Vagina (tissue), 2 donors: Measurements from ENCODE around the gene TMEM95. TPM values are rescaled to one million over a fixed set of nuclear protein-coding genes. Genes with fewer than 3 reads are reported as not detected.

ENCODE experiments used
- DNase-seq, 2 donors: peaks; one replicate each; pipeline ENCODE4 v3.0.0-alpha.2; 2017; ENCODE audit errors: extremely low spot score in 2 of 2
- H3K27ac ChIP-seq: fragments of 200-600 bp; sonication (generic); one replicate; pipeline ENCODE4 v1.5.1; 2019
- H3K27me3 ChIP-seq: fragments of 200-600 bp; sonication (generic); one replicate; pipeline ENCODE4 v1.5.1; 2019
- H3K36me3 ChIP-seq, 2 donors: fragments of 200-600 bp; sonication (generic); one replicate each; pipeline ENCODE4 v1.5.1; 2017 to 2019
- H3K4me1 ChIP-seq: fragments of 200-600 bp; sonication (generic); one replicate; pipeline ENCODE4 v1.5.1; 2019
- H3K4me3 ChIP-seq, 2 donors: fragments of 200-600 bp; sonication (generic); 1 replicate in 1 of 2; 2 replicates in 1 of 2; pipeline ENCODE4 v1.5.1; 2016 to 2019
- H3K9me3 ChIP-seq: fragments of 200-600 bp; sonication (generic); one replicate; pipeline ENCODE4 v1.5.1; 2019
- POLR2A ChIP-seq, 2 donors: fragments of 450-650 bp; IDR thresholded peaks; one replicate each; pipeline ENCODE4 v1.6.1; 2017; ENCODE audit warnings: antibody characterized with exemption in 2 of 2, mild to moderate bottlenecking in 2 of 2, moderate library complexity in 2 of 2
- POLR2AphosphoS5 ChIP-seq, 2 donors: sonication (generic); formaldehyde crosslinking; IDR thresholded peaks; one replicate each; pipeline ENCODE4 v1.9.0; 2017; ENCODE audit warnings: antibody characterized with exemption in 2 of 2, mild to moderate bottlenecking in 2 of 2, low read depth in 1 of 2; ENCODE audit not compliant: insufficient read depth in 1 of 2
- intact Hi-C: fragments of 100-400 bp; cut with DNase I; formaldehyde crosslinking; loops from one replicate; pipeline ENCODE4 v1.15.1; 2023
- total RNA-seq: library from RNA; depleted of rRNA; stranded (reverse); fragments of >200 nt; gene quantifications from one replicate; pipeline ENCODE4 v1.2.3, GENCODE V29; 2016
- TF ChIP-seq, protein P1 (sequence below), 3 experiments: fragments of 450-650 bp in 2 of 3; fragments of 200-600 bp in 1 of 3; sonication (generic) in 1 of 3; IDR thresholded peaks; one replicate each; pipeline ENCODE4 v1.5.1; 2017 to 2019; ENCODE audit warnings: antibody characterized with exemption in 3 of 3, mild to moderate bottlenecking in 2 of 3, moderate library complexity in 2 of 3

Gene TMEM95
- total RNA-seq, 1 donor from 2014 or later: not detected

DNA sequence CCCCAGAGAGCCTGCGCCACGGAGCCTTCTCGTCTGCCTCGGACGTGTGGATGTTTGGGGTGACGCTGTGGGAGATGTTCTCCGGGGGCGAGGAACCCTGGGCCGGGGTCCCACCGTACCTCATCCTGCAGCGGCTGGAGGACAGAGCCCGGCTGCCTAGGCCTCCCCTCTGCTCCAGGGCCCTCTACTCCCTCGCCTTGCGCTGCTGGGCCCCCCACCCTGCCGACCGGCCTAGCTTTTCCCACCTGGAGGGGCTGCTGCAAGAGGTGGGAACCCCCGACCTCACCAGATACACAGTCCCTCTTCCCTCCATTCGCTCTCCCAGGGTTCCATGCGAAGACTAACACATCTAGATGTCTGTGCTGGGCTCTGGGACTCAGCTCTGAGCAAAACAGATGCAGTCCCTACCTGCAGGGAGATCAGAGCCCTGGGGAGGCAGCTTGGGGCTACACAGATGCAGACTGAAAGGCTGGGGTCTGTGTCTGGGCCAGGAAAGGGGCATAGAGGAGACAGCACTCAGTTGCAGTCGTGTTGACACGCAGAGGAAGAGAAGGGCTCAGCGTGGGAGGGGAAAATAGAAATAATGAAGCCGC lies 29.6 kb downstream of the TMEM95 start:
- Histone ChIP-seq H3K4me3 (peak overlapping the region; percentile 44 to 53), H3K36me3 (peaks cover 0 to 9% of the 10 kb centered on the region in 2 donors)

DNA sequence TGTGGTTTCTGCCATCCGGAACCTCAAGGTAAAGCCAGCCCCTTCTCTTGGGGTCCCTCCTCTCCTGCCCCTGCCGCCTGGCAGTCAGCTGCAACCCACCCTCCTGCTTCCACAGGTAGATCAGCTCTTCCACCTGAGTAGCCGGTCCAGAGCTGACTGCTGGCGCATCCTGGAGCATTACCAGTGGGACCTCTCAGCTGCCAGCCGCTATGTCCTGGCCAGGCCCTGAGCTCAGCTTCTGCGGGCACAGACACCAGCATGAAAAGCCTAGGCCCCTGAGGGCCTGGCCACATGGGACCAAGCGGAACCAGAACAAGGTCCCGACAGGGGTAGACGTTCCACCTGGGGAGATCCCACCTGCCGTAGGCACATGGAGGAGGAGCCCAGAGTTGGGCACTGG lies 33.9 kb downstream of the TMEM95 start:
- H3K4me1 ChIP-seq: peaks cover 23% of the 10 kb centered on the region
- intact Hi-C loops: no loop called here
- H3K4me3 ChIP-seq: no peak overlapping the region
- no peaks in the 10 kb centered on the region for H3K27me3 ChIP-seq
- peaks cover 0 to 16% of the 10 kb centered on the region in 2 donors for H3K36me3 ChIP-seq
- no peak overlapping the region for H3K27ac ChIP-seq
- H3K9me3 ChIP-seq: no peaks in the 10 kb centered on the region
- no peak for DNase-seq
- TF ChIP-seq POLR2A (IDR thresholded peaks at IDR 0.05) (no peak), POLR2AphosphoS5 (IDR thresholded peaks at IDR 0.05; ENCODE audit: insufficient read depth in 1 of 2, low read depth in 1 of 2) (no peak)
- TF ChIP-seq, protein P1, sequence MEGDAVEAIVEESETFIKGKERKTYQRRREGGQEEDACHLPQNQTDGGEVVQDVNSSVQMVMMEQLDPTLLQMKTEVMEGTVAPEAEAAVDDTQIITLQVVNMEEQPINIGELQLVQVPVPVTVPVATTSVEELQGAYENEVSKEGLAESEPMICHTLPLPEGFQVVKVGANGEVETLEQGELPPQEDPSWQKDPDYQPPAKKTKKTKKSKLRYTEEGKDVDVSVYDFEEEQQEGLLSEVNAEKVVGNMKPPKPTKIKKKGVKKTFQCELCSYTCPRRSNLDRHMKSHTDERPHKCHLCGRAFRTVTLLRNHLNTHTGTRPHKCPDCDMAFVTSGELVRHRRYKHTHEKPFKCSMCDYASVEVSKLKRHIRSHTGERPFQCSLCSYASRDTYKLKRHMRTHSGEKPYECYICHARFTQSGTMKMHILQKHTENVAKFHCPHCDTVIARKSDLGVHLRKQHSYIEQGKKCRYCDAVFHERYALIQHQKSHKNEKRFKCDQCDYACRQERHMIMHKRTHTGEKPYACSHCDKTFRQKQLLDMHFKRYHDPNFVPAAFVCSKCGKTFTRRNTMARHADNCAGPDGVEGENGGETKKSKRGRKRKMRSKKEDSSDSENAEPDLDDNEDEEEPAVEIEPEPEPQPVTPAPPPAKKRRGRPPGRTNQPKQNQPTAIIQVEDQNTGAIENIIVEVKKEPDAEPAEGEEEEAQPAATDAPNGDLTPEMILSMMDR (IDR thresholded peaks at IDR 0.05): no peak

More for the DNA sequence above, 29.6 kb downstream of the TMEM95 start:
- peak overlapping the region; percentile 67 for H3K27ac ChIP-seq
- intact Hi-C loops: no loop called here
- no peaks in the 10 kb centered on the region for H3K27me3 ChIP-seq
- TF ChIP-seq POLR2A (IDR thresholded peaks at IDR 0.05) (no peak), POLR2AphosphoS5 (IDR thresholded peaks at IDR 0.05; ENCODE audit: insufficient read depth in 1 of 2, low read depth in 1 of 2) (no peak)
- TF ChIP-seq, protein P1 (IDR thresholded peaks at IDR 0.05): no peak
- H3K4me1 ChIP-seq: peaks cover 39% of the 10 kb centered on the region
- no peaks in the 10 kb centered on the region for H3K9me3 ChIP-seq
- DNase-seq: peak in 1 of 2 donors; percentile 90

DNA sequence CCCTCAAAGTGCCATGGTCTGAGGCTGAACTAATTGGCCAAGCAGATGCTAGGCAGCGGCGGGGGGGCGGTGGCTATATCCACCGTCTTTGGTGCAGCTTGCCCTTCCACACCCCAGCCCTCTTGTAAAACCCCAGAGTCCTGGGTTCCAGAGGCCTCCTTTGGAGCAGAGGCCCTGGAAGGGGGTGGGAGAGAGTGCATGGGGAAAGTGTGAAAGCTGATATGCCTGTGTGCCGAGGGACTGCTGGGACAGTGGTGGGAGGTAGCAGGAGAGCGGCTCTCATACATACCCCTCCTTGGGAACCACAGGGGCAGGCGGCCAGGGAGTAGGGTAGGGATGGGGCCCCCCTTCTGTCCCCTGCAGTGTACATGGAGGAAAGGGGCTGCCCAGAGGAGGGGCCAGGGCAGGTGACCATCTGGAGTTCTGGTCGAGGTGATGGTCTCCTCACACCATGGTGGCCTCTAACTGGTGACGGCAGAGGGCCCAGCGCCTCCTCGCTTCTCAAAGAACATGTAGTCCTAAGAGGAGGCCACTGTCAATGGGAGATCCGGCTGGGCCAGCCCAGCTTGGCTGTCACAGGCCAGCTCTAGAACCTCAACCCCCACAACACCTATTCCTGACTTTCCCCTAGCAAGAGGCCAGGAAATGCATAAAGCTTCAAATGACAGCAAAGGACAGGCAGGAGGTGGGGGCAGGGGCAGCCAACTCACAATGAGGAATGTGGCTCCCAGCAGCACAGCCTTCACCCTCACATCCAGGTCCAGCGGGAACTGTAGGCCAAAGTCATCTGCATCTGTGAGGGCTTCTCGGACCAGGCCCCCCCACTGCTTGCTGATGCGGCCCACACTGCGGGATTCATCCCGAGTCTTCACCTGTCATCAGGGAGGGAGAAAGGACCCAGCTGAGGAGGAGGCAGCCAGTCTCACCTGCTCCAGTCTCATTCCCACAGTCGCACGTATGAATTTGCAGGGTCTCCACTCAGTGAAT lies 35.3 kb downstream of the TMEM95 start:
- no peak for TF ChIP-seq POLR2A (IDR thresholded peaks at IDR 0.05)
- Histone ChIP-seq H3K9me3 (no peaks in the 10 kb centered on the region), H3K27me3 (no peaks in the 10 kb centered on the region), H3K4me3 (no peak overlapping the region), H3K4me1 (peaks cover 18% of the 10 kb centered on the region), H3K27ac (no peak overlapping the region), H3K36me3 (peaks cover 0 to 16% of the 10 kb centered on the region in 2 donors)
- intact Hi-C loops: loop anchor here (5.0 kb wide), 1 partner anchor 97 kb away; no protein-coding TSS in a partner anchor
- DNase-seq: no peak

DNA sequence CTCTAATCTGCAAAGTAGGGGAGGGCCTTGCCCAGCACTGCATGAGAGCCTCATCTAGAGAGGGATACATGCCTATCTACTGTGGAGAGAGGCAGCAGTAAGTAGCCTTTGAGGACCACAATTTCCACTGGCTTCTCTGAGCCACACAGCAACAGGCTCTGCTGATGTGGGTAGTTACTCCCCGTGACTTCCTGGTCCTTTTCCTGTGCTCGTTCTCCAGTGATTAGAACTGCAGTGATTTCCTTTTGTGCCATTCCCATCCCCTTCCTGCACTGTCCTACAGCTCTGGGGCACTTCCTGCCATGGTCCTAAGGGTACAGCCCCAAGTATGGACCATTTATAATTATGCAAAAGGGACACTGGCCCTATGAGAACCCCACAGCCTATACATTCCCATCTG lies 36.4 kb downstream of the TMEM95 start:
- Histone ChIP-seq H3K36me3 (peaks cover 0 to 16% of the 10 kb centered on the region in 2 donors), H3K4me1 (peaks cover 23% of the 10 kb centered on the region), H3K27ac (no peak overlapping the region), H3K27me3 (no peaks in the 10 kb centered on the region), H3K9me3 (no peaks in the 10 kb centered on the region), H3K4me3 (no peak overlapping the region)
- no peak for DNase-seq
- TF ChIP-seq, protein P1 (IDR thresholded peaks at IDR 0.05): no peak
- no peak for TF ChIP-seq POLR2A (IDR thresholded peaks at IDR 0.05)
- TF ChIP-seq POLR2AphosphoS5 (IDR thresholded peaks at IDR 0.05; ENCODE audit: insufficient read depth in 1 of 2, low read depth in 1 of 2): no peak
- intact Hi-C loops: loop anchor here (5.0 kb wide), 1 partner anchor 96 kb away; no protein-coding TSS in a partner anchor

DNA sequence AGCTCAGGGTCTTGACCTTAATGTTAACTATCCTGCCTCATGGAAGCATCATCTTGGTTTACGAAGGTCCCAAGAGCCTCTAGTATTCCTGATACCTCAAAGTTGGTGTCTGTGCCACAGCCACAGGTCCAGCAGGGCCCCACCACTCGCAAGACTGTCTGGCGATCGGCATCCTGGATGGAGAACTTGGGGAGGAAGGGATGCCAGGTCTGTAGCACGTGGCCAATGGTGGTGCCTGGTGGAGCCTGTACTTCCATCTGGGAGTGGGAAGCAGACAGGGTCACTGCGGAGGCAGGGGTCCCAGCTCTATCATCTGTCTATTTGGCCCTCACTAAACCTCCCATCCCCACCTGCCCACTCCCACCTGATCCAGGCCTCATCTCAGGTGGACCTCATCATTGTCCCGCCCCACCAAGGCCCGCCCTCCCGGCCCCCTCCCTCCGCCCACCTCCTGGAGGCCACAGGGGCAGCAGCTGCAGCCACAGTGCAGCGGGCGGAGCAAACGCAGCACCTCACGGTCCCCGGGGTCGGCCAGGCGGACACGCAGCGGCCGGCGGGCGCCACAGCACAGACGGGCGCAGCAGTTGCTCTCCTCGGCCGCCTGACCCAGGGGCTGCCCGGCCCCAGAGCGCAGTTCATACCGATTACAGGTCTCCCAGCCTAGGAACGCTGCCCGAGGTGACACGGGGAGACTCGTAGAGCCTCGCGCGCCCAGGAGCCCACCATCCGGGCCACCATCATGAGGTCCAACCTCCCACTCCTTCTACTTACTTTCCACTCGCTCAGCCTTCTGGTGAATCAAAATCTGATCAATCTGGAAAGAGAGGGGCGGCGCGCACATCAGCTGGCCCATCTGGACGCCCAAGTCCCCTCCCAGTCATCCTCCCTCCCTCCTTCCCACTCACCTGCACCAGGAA lies 38.0 kb downstream of the TMEM95 start:
- DNase-seq: no peak
- peaks cover 0 to 16% of the 10 kb centered on the region in 2 donors for H3K36me3 ChIP-seq
- no peak for TF ChIP-seq POLR2A (IDR thresholded peaks at IDR 0.05)
- no peak for TF ChIP-seq POLR2AphosphoS5 (IDR thresholded peaks at IDR 0.05; ENCODE audit: insufficient read depth in 1 of 2, low read depth in 1 of 2)
- TF ChIP-seq, protein P1 (IDR thresholded peaks at IDR 0.05): no peak
- intact Hi-C loops: loop anchor here (5.0 kb wide), 1 partner anchor 94 kb away; no protein-coding TSS in a partner anchor
- no peaks in the 10 kb centered on the region for H3K27me3 ChIP-seq
- H3K27ac ChIP-seq: peak overlapping the region; percentile 86
- no peaks in the 10 kb centered on the region for H3K9me3 ChIP-seq
- H3K4me3 ChIP-seq: peak overlapping the region; percentile 60 to 94
- H3K4me1 ChIP-seq: peaks cover 23% of the 10 kb centered on the region
